GM18870 (cell line): ENCODE measurements around the gene SLC8A1.

ENCODE experiments used
- ATAC-seq: cut with Tn5 transposase; IDR thresholded peaks from one replicate; pipeline ENCODE4 v1.9.1; 2021; ENCODE audit warnings: moderate library complexity; ENCODE audit not compliant: unreplicated experiment

SLC8A1 gene

GRCh38 chr2:40358783-40359182, 93.1 kb downstream of the SLC8A1 start:
- ATAC-seq, result no peak

GRCh38 chr2:40357667-40358066, 94.2 kb downstream of the SLC8A1 start:
- no peak for ATAC-seq

GRCh38 chr2:40355451-40355850, 96.4 kb downstream of the SLC8A1 start:
- ATAC-seq, result no peak

- ATAC-seq, result no peak
Measured at GRCh38 chr2:40353231-40353630, 98.7 kb downstream of the SLC8A1 start.

- ATAC-seq, result no peak
Measured at GRCh38 chr2:40352703-40353099, 99.2 kb downstream of the SLC8A1 start.

- ATAC-seq, result no peak
Measured at GRCh38 chr2:40352041-40352702, 99.7 kb downstream of the SLC8A1 start.

GRCh38 chr2:40348665-40349064, 103.2 kb downstream of the SLC8A1 start:
- ATAC-seq, result no peak

GRCh38 chr2:40348038-40348437, 103.9 kb downstream of the SLC8A1 start:
- no peak for ATAC-seq

- ATAC-seq, result no peak
Measured at GRCh38 chr2:40346535-40347354, 105.1 kb downstream of the SLC8A1 start.

GRCh38 chr2:40344364-40344763, 107.5 kb downstream of the SLC8A1 start:
- ATAC-seq, result no peak

GRCh38 chr2:40343902-40344301, 108.0 kb downstream of the SLC8A1 start:
- no peak for ATAC-seq

- ATAC-seq, result no peak
Measured at GRCh38 chr2:40341198-40341597, 110.7 kb downstream of the SLC8A1 start.

GRCh38 chr2:40339026-40339425, 112.9 kb downstream of the SLC8A1 start:
- ATAC-seq, result no peak

GRCh38 chr2:40332191-40332826, 119.6 kb downstream of the SLC8A1 start:
- ATAC-seq, result no peak

GRCh38 chr2:40330096-40330495, 121.8 kb downstream of the SLC8A1 start:
- ATAC-seq, result no peak

GRCh38 chr2:40329739-40330030, 122.2 kb downstream of the SLC8A1 start:
- no peak for ATAC-seq

GRCh38 chr2:40325116-40325515, 126.8 kb downstream of the SLC8A1 start:
- no peak for ATAC-seq

- ATAC-seq, result no peak
Measured at GRCh38 chr2:40324656-40325055, 127.2 kb downstream of the SLC8A1 start.

- ATAC-seq, result no peak
Measured at GRCh38 chr2:40321822-40322221, 130.1 kb downstream of the SLC8A1 start.

- peak; percentile 69 for ATAC-seq
Measured at GRCh38 chr2:40321016-40321623, 130.8 kb downstream of the SLC8A1 start.

- ATAC-seq, result no peak
Measured at GRCh38 chr2:40318921-40319320, 133.0 kb downstream of the SLC8A1 start.

- ATAC-seq, result no peak
Measured at GRCh38 chr2:40317761-40318160, 134.1 kb downstream of the SLC8A1 start.
